Measurements from ENCODE around the gene MTG2. TPM values are rescaled to one million over a fixed set of nuclear protein-coding genes. Genes with fewer than 3 reads are reported as not detected.

MTG2 gene
- total RNA-seq, 1 experiment from 2014 or later: 27.9 TPM

GRCh38 chr20:62159839-62160238 is 23.0 kb upstream of the MTG2 start:
- H3K9me3 Mint-ChIP-seq: no peaks in the 10 kb centered on the region
- TF ChIP-seq NFE2L1 (CRISPR knock-in tag; IDR thresholded peaks at IDR 0.05) (no peak), ESRRA (CRISPR knock-in tag; IDR thresholded peaks at IDR 0.05; ENCODE audit: borderline replicate concordance) (no peak), TP53 (CRISPR knock-in tag; IDR thresholded peaks at IDR 0.05) (no peak)
- ATAC-seq: no peak
- ChIA-PET CTCF (no interaction called here), POLR2A (no interaction called here)
- no peak for DNase-seq (ENCODE audit: low spot score)
- H3K27ac Mint-ChIP-seq: peak overlapping the region; percentile 65
- no peak overlapping the region for H3K4me3 Mint-ChIP-seq
- no peaks in the 10 kb centered on the region for H3K27me3 Mint-ChIP-seq (ENCODE audit: low read depth)
- H3K4me1 Mint-ChIP-seq: peaks cover 15% of the 10 kb centered on the region
- peaks cover 16% of the 10 kb centered on the region for H3K36me3 Mint-ChIP-seq

GRCh38 chr20:62160253-62160652 is 22.6 kb upstream of the MTG2 start:
- TF ChIP-seq ERG (CRISPR knock-in tag; IDR thresholded peaks at IDR 0.05) (no peak), SOX15 (CRISPR knock-in tag; IDR thresholded peaks at IDR 0.05) (no peak), EMX1 (CRISPR knock-in tag; IDR thresholded peaks at IDR 0.05) (no peak), CREM (CRISPR knock-in tag; IDR thresholded peaks at IDR 0.05) (no peak), E2F5 (CRISPR knock-in tag; IDR thresholded peaks at IDR 0.05) (no peak), KAT7 (CRISPR knock-in tag; IDR thresholded peaks at IDR 0.05; ENCODE audit: borderline replicate concordance) (no peak), ATF6 (CRISPR knock-in tag; IDR thresholded peaks at IDR 0.05) (no peak), AFF4 (CRISPR knock-in tag; IDR thresholded peaks at IDR 0.05; ENCODE audit: borderline replicate concordance) (no peak), HMGA2 (CRISPR knock-in tag; IDR thresholded peaks at IDR 0.05) (no peak), PRRX2 (CRISPR knock-in tag; IDR thresholded peaks at IDR 0.05) (no peak), OVOL2 (CRISPR knock-in tag; IDR thresholded peaks at IDR 0.05; ENCODE audit: borderline replicate concordance) (no peak), ZNF317 (CRISPR knock-in tag; IDR thresholded peaks at IDR 0.05; ENCODE audit: borderline replicate concordance, low read depth) (no peak), NR2C2 (CRISPR knock-in tag; IDR thresholded peaks at IDR 0.05) (no peak), ZNF396 (CRISPR knock-in tag; IDR thresholded peaks at IDR 0.05; ENCODE audit: borderline replicate concordance) (no peak), CDX4 (CRISPR knock-in tag; IDR thresholded peaks at IDR 0.05; ENCODE audit: borderline replicate concordance) (no peak), ARID4B (CRISPR knock-in tag; IDR thresholded peaks at IDR 0.05; ENCODE audit: borderline replicate concordance) (no peak), ATF3 (CRISPR knock-in tag; conservative IDR thresholded peaks at IDR 0.05) (no peak), ZNF219 (CRISPR knock-in tag; IDR thresholded peaks at IDR 0.05; ENCODE audit: borderline replicate concordance) (no peak)
- H3K4me1 Mint-ChIP-seq: peaks cover 12% of the 10 kb centered on the region

More at GRCh38 chr20:62160253-62160652, 22.6 kb upstream of the MTG2 start:
- Mint-ChIP-seq H3K9me3 (no peaks in the 10 kb centered on the region), H3K36me3 (peaks cover 17% of the 10 kb centered on the region), H3K27ac (no peak overlapping the region), H3K4me3 (no peak overlapping the region), H3K27me3 (ENCODE audit: low read depth) (no peaks in the 10 kb centered on the region)
- CTCF ChIA-PET: no interaction called here
- ATAC-seq (no peak), DNase-seq (ENCODE audit: low spot score) (no peak)
- POLR2A ChIA-PET: no interaction called here

All from WTC11 (cell line).